Fibroblast of lung (primary cell): ENCODE data around the gene EPHB1. TPM values are rescaled to one million over a fixed set of nuclear protein-coding genes. Genes with fewer than 3 reads are reported as not detected.

Source experiments
- DNase-seq, 2 donors: peaks; one replicate each; pipeline versions ENCODE4 v3.0.0 to v3.0.0-alpha.2; 2010; ENCODE audit warnings: low read depth in 2 of 2
- H2AFZ ChIP-seq: 2 replicates; pipeline ENCODE4 v1.5.1; 2012; ENCODE audit warnings: low read length, control low read depth, inconsistent platforms
- H3K27ac ChIP-seq: 2 replicates; pipeline ENCODE4 v1.5.1; 2011; ENCODE audit warnings: low read length, control low read depth; ENCODE audit not compliant: insufficient read depth
- H3K27me3 ChIP-seq: 2 replicates; pipeline ENCODE4 v1.5.1; 2011; ENCODE audit warnings: mild to moderate bottlenecking, low read length; ENCODE audit not compliant: control insufficient read depth, insufficient read depth
- H3K36me3 ChIP-seq: 2 replicates; pipeline ENCODE4 v1.5.1; 2011; ENCODE audit warnings: low read length; ENCODE audit not compliant: control insufficient read depth, insufficient read depth
- H3K4me1 ChIP-seq: 2 replicates; pipeline ENCODE4 v1.5.1; 2011; ENCODE audit warnings: low read length; ENCODE audit not compliant: control insufficient read depth, insufficient read depth; ENCODE audit errors: extremely low read depth
- H3K4me2 ChIP-seq: 2 replicates; pipeline ENCODE4 v1.5.1; 2011; ENCODE audit warnings: low read length, control low read depth; ENCODE audit not compliant: insufficient read depth; ENCODE audit errors: extremely low read depth
- H3K4me3 ChIP-seq, 4 experiments: fragments of 200-600 bp in 1 of 4; sonication (generic) in 1 of 4; replicated peaks in 1 of 4; 2 replicates each; pipeline ENCODE4 v1.5.1; 2011 to 2016; ENCODE audit warnings: low read length in 4 of 4, low read depth in 3 of 4, mild to moderate bottlenecking in 3 of 4, control low read depth in 2 of 4, inconsistent platforms in 1 of 4, mixed read lengths in 1 of 4; ENCODE audit not compliant: insufficient read depth in 1 of 4; ENCODE audit errors: control extremely low read depth in 1 of 4
- H3K79me2 ChIP-seq: 2 replicates; pipeline ENCODE4 v1.5.1; 2012; ENCODE audit warnings: mild to moderate bottlenecking, low read length, inconsistent platforms; ENCODE audit not compliant: control insufficient read depth, insufficient read depth
- H3K9ac ChIP-seq: 2 replicates; pipeline ENCODE4 v1.5.1; 2011; ENCODE audit warnings: mild to moderate bottlenecking, low read length, control low read depth; ENCODE audit not compliant: insufficient read depth
- H3K9me3 ChIP-seq: 2 replicates; pipeline ENCODE4 v1.5.1; 2012; ENCODE audit warnings: low read depth, low read length; ENCODE audit not compliant: control insufficient read depth, insufficient read depth
- H4K20me1 ChIP-seq: 2 replicates; pipeline ENCODE4 v1.5.1; 2011; ENCODE audit warnings: low read length; ENCODE audit not compliant: control insufficient read depth, insufficient read depth; ENCODE audit errors: extremely low read depth
- CTCF ChIP-seq, 2 donors: IDR thresholded peaks in 1 of 2; conservative IDR thresholded peaks in 1 of 2; 1 replicate in 1 of 2; 2 replicates in 1 of 2; pipeline ENCODE4 v1.5.1; 2011 to 2012; ENCODE audit warnings: low read length in 2 of 2, control low read depth in 1 of 2, inconsistent platforms in 1 of 2, low read depth in 1 of 2, mild to moderate bottlenecking in 1 of 2
- EZH2 ChIP-seq: IDR thresholded peaks from 2 replicates; pipeline ENCODE4 v1.5.1; 2012; ENCODE audit warnings: low read length, control low read depth, mild to moderate bottlenecking; ENCODE audit errors: missing control alignments
- polyA plus RNA-seq, 2 donors: library from polyadenylated mRNA; depleted of rRNA in 1 of 2; stranded (reverse) in 1 of 2; unstranded in 1 of 2; fragments of >200 nt; gene quantifications; 2 replicates each; pipeline ENCODE4 v1.2.1, GENCODE V29; 2011 to 2012; ENCODE audit warnings: missing spikeins in 1 of 2
- total RNA-seq: library from RNA; depleted of rRNA; stranded (reverse); fragments of >200 nt; gene quantifications from 2 replicates; pipeline ENCODE4 v1.2.1, GENCODE V29; 2014

EPHB1 gene
- total and polyA plus RNA-seq, 2 donors (not counting 1 experiment from before 2014, with no cell fraction given): 0.14 to 0.50 TPM

DNA sequence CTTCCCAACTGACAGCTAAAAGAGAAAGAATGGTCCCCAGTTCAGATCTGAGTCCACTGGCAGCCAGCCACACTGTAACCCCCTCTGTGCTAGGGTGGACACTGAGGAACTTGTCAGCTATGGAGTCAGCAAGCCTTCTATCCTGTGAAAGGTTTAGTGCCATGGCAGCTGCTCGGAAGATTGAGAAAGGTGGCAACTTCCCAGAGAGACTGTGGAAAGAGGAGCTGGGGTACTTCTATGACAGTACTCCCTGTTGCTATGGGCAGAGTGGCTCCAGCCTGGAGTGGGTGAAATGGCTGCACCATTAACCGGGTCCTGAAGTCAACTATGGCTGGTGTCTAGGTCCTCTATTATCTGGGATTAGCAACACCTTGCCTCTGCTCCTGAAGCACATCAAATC lies 447.2 kb downstream of the EPHB1 start:
- H3K27me3 ChIP-seq: no peaks in the 10 kb centered on the region
- H3K4me1 ChIP-seq: no peaks in the 10 kb centered on the region
- DNase-seq: no peak
- TF ChIP-seq EZH2: no peak
- TF ChIP-seq CTCF (conservative IDR thresholded peaks at IDR 0.05 in 1 of 2, IDR thresholded peaks at IDR 0.05 in 1 of 2; ENCODE audit: low read depth in 1 of 2, low read length in 2 of 2): no peak
- no peak overlapping the region for H3K9ac ChIP-seq
- H3K4me3 ChIP-seq: no peak overlapping the region
- no peaks in the 10 kb centered on the region for H3K36me3 ChIP-seq
- H2AFZ ChIP-seq: no peak overlapping the region
- H3K27ac ChIP-seq: no peak overlapping the region
- no peak overlapping the region for H3K4me2 ChIP-seq
- H3K9me3 ChIP-seq: no peaks in the 10 kb centered on the region
- H3K79me2 ChIP-seq: no peaks in the 10 kb centered on the region
- no peaks in the 10 kb centered on the region for H4K20me1 ChIP-seq

- H3K27me3 ChIP-seq: no peaks in the 10 kb centered on the region
- TF ChIP-seq EZH2: no peak
- H2AFZ ChIP-seq: no peak overlapping the region
- no peak overlapping the region for H3K9ac ChIP-seq
- H3K27ac ChIP-seq: no peak overlapping the region
- DNase-seq: no peak
- H3K4me1 ChIP-seq: no peaks in the 10 kb centered on the region
- H3K4me2 ChIP-seq: no peak overlapping the region
- no peak overlapping the region for H3K4me3 ChIP-seq
- no peaks in the 10 kb centered on the region for H3K79me2 ChIP-seq
- H3K9me3 ChIP-seq: no peaks in the 10 kb centered on the region
- no peaks in the 10 kb centered on the region for H4K20me1 ChIP-seq
- H3K36me3 ChIP-seq: no peaks in the 10 kb centered on the region
Measured at GRCh38 chr3:135243616-135244015, 448.6 kb downstream of the EPHB1 start.

- Histone ChIP-seq H3K27ac (no peak overlapping the region), H3K4me3 (no peak overlapping the region), H3K79me2 (no peaks in the 10 kb centered on the region), H3K36me3 (no peaks in the 10 kb centered on the region), H3K4me1 (no peaks in the 10 kb centered on the region), H3K9me3 (no peaks in the 10 kb centered on the region), H3K4me2 (no peak overlapping the region), H2AFZ (no peak overlapping the region), H3K27me3 (no peaks in the 10 kb centered on the region), H4K20me1 (no peaks in the 10 kb centered on the region), H3K9ac (no peak overlapping the region)
- no peak for TF ChIP-seq EZH2
- no peak for TF ChIP-seq CTCF (conservative IDR thresholded peaks at IDR 0.05 in 1 of 2, IDR thresholded peaks at IDR 0.05 in 1 of 2; ENCODE audit: low read depth in 1 of 2, low read length in 2 of 2)
- DNase-seq: no peak
Measured at GRCh38 chr3:135246027-135246426, 451.0 kb downstream of the EPHB1 start.
